HG03354 (cell line): Measurements from ENCODE around the gene MTCL3.

Source experiments
- ATAC-seq: cut with Tn5 transposase; IDR thresholded peaks from one replicate; pipeline ENCODE4 v1.9.1; 2021; ENCODE audit warnings: mild to moderate bottlenecking; ENCODE audit not compliant: unreplicated experiment, poor library complexity, severe bottlenecking

Gene MTCL3

DNA sequence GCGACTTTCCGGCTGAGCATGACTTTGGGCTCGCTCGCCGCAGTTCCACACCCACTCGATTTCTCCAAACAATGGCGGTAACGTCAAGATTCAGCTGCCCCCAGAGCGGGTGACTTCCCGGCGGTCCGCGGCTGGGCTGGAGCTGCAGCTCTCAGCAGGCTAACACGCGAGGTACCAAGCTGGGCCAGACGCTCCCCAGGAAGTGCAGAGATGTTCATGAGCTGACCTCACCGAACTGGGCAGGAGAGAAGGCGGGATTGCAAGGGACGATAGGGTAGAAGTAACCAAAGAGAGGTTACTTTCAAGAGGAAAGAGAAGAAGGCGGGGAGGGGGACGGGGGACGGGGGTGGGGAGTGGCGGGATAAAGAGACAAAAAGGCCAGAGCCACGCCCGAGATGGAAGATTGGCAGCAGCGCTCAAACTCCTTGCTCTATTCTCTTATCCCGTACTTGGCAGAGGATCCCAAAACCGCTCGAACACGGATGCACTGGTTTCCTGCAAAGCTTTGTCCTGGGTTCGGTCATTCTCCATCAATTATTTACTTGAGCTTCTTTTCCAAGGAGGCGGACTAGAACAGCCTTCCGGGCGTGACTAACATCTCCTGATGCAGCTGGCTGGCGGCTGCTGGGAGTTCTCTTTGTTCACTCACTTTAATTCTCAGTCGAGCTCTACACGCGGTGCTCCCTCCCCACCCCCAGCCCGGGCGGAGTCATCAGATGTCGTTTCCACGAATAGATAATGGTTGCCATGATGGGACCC lies at the start of gene MTCL3:
Gene MTCL3 (minus strand): TSS at position 626 of the 759 bp plus-strand sequence.
- no peak for ATAC-seq

DNA sequence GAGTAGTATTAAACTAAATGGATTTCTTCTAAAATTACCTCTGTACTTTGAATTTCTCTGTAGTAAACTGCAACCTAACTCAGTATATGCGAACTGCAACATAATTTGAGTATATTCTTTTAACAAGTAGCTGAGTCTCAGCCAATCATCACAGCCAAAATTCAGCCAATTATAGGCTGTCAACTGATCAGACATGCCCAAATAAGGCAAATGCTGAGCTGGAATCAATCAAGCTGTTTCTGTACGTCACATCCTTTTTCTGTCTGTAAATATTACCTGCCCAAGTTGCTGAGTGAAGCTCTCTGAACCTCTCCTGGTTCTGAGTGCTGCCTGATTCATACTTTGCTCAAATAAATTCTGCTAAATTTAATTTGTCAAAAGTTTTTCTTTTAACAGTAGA lies 48.3 kb upstream of the MTCL3 start:
- no peak for ATAC-seq

DNA sequence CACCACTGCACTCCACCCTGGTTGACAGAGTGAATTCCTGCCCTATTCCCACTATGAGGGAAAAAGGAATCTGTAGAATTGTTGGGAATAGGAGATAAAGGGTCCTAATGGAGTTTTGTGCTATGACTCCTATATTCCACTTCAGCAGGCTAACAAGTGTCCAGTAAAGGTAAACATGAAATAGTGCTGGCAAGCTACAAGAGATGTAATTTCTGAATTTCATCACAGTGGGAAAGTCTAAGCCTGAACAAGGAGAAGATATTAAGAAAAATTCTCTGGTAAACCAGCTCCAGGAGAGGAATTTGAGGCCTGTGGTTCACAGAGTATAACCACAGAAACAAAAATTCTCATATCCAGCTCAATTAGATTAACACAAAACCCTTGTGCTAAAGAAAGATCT lies 47.5 kb upstream of the MTCL3 start:
- no peak for ATAC-seq

DNA sequence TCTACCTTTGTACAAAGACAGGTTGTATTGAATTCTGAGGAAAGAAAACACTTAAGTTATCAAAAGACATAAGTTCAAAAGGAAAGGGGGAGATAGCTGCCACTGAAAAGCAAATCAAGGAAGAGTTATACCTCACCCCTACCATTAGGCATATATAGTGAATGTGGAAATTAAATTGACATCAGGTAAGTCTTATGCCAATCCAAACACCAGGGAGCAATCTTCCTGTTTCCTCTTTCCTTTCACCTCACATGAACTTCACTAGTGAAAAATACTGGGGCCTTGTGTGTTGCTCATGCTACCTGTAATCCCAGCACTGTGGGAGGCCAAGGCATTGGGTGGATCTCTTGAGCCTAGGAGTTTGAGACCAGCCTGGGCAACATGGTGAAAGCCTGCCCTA lies 47.0 kb upstream of the MTCL3 start:
- no peak for ATAC-seq

GRCh38 chr6:127564761-127565160 lies 45.6 kb upstream of the MTCL3 start:
- no peak for ATAC-seq

GRCh38 chr6:127561660-127562059 lies 42.5 kb upstream of the MTCL3 start:
- no peak for ATAC-seq

GRCh38 chr6:127554435-127555006 lies 35.4 kb upstream of the MTCL3 start:
- peak; percentile 63 for ATAC-seq

DNA sequence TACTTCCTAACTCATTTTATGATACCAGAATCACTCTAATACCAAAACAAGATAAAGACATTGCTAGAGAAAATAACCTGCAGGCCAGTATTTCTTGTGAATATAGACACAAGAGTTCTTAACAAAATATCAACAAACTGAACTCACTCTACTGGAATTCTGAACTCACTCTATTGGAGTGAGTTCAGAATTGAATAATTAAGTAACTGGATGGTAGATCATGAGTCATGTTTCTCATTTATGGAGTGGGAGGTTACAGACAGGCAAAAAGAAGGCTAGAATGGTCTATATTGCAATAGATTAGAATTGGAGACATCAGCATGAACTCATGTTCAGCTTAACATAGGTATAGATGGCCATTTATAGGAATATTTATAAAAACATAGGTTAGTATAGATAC lies 31.3 kb upstream of the MTCL3 start:
- ATAC-seq = no peak

- ATAC-seq = no peak
These were observed 28.9 kb upstream of the MTCL3 start for GRCh38 chr6:127547904-127548649.

DNA sequence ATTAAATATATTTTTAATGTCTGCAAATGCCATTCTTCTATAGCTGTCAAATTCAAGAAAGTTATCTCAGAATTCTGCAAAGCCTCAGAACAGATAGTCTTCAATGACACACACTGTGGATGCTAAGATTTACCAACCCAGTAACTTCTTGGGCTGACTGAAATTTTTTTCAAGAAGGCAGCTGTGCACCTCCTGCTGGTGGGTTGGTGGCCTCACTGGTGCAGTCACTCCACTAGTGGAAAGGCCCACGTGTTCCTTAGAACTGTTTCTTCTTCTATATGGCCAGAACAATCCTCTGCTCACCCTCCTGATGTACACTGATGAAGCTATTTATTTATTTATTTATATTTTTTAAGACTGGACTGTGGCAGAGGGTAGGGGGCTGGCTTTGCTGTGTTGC lies 28.1 kb upstream of the MTCL3 start:
- peak; percentile 63 for ATAC-seq

DNA sequence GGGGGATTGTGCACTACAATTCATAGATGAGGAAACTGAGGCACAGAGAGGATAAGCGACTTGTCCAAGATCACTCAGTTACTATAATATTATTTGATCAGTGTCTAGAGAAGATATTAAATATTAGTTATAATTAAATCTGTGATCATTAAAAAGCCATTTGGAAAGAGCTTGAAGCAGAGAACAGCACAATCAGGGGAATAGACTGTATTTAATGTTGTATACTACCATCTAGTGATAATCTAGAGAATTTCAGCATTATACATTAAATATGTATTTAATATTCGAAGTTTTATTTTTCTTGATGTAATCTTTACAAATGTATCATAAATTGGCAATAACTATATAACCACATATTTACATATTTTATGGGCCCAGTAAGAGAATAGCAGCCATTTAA lies 20.1 kb upstream of the MTCL3 start:
- no peak for ATAC-seq

- ATAC-seq = no peak
These were observed 19.7 kb upstream of the MTCL3 start for GRCh38 chr6:127538750-127539264.

- no peak for ATAC-seq
These were observed 14.6 kb upstream of the MTCL3 start for GRCh38 chr6:127533736-127534135.

- ATAC-seq = no peak
These were observed 13.9 kb upstream of the MTCL3 start for GRCh38 chr6:127533011-127533410.

- no peak for ATAC-seq
These were observed 3.6 kb upstream of the MTCL3 start for GRCh38 chr6:127522714-127523113.

DNA sequence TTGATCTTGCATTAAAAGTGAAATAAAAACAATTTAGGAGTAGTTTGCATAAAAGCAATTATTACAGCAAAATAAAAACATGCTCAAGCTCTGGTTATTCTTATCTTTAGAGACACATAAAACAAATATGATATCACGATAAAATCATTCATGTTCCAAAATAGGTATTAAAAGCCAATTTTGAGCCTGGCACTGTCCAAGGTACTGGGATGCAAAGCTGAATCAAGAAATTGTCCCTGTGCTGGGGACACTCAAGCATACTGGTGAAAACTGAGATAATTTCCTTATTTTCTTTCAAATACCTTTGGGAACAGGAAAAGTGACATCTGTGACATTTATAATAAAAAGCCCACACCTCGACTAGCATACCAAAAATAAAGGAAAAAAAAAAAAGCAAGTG lies 931 bp upstream of the MTCL3 start:
- ATAC-seq = no peak

DNA sequence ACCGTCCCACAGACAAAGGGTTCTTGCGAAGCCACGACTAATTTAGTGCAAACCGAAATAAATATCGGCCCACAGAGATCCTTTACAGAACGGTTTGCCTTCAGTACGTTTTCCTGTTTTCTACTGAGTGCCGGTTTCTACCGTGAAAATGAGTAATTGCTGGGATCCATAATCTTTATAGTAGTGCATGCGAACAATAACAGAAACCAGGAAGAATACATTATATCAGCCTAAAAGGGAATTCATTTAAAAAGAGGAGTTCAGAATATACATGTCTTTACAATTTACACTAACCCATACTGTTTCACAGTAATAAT lies 292 bp upstream of the MTCL3 start:
- ATAC-seq = no peak

- ATAC-seq = no peak
These were observed 885 bp downstream of the MTCL3 start for GRCh38 chr6:127518191-127518709.

- ATAC-seq = no peak
These were observed 1.4 kb downstream of the MTCL3 start for GRCh38 chr6:127517693-127518092.

DNA sequence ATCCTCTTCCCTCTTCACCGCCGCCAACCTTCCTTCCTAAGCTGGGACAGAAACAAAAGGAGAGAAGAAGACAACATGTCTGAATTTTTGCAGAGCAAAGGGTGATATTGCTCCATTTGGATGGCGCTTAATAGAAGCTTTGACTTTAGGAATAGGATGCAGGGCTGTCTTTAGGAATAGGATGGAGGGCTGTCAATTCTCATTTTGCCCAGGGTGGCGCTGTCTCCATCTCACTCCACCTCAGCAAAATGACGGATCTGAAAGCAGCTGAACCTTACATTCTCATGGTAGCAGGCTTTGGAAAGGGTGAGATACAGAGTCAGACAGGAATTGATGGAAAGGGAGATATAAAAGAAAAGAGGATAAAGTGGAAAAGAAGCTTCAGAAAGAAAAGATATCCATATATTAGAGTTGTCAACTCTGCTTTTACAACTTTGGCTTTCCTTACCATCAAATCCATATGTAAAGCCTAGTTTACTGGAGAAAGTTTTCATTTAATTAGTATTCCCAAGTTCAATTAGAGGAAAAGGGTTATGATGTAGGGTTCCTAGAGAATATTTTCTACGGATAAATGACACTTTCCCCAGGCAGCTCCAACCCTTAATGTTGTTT lies 2.4 kb downstream of the MTCL3 start:
- peak; percentile 64 for ATAC-seq
